Measurements from ENCODE around the gene LGALS12. TPM values are rescaled to one million over a fixed set of nuclear protein-coding genes. Genes with fewer than 3 reads are reported as not detected.

Gene LGALS12, protein sequence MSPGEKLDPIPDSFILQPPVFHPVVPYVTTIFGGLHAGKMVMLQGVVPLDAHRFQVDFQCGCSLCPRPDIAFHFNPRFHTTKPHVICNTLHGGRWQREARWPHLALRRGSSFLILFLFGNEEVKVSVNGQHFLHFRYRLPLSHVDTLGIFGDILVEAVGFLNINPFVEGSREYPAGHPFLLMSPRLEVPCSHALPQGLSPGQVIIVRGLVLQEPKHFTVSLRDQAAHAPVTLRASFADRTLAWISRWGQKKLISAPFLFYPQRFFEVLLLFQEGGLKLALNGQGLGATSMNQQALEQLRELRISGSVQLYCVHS
- total RNA-seq: not detected in 2 replicates

DNA sequence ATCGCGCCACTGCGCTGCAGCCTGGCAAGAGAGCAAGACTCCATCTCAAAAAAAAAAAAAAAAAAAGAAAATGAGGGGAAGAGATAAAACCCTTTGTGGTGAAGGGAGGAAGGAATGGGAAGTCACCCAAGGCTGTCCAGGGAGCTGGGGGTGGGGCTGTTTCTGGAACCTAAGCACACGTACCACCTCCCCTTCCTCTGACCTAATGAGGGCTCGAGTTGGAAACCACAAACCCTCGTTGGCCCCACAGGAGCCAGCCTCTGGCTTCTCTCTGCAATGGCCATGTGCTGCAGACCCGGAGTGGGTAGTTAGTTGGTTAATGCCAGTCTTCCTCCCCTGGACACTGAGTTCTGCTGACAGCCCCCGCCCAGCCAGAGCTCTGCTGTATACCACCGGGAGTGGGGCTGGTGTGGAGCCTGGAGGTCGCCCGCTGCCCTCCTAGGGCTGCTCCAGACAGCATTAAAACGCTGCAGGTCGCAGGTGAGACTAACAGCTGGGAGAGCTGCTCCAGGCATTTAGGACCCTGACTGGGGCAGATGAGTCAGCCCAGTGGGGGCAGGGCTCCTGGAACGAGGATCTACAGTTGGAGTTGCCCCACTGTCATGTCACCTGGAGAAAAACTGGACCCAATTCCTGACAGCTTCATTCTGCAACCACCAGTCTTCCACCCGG is at the start of gene LGALS12:
Gene LGALS12 (plus strand): TSS at position 228 of the 672 bp plus-strand sequence. CDS start 375 bp downstream, at position 603.

DNA sequence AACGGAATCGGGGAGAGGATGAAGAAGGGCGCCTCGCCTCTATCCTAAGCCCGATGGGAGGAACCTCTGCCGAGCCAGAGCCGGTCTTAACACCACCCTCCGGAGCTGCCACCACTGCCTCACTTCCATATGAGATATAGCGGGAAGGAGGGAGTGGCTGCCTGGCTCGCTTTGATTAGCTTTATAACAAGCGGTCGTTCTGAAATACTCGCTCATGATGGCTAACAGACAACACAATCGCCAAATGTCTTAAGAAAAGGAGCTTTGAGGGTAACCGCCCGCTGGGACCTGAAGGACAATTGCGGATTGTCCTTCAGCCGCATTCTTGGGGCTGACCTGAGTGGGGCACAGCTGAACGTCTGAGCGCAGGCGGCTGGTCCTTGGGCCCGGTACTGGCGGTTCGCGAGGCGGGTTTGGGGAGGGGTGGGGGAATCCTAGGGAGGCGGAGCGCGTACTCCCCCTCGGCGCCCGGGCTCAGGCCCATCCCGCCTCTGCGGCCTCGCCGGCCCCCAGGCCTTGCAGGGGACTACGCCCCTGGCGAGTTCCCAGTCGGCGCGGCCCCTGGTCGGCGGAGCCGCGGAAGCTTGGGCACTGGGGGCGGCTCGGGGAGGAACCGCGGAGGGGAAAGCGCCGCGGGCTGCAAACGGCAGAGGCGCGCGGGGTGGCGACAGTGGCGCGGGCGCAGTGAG is 15.2 kb upstream of the LGALS12 start, which contains the start of gene PLAAT5:
Gene PLAAT5 (minus strand): TSS at position 617 of the 689 bp plus-strand sequence. CDS start 133 bp downstream, at position 484.

DNA sequence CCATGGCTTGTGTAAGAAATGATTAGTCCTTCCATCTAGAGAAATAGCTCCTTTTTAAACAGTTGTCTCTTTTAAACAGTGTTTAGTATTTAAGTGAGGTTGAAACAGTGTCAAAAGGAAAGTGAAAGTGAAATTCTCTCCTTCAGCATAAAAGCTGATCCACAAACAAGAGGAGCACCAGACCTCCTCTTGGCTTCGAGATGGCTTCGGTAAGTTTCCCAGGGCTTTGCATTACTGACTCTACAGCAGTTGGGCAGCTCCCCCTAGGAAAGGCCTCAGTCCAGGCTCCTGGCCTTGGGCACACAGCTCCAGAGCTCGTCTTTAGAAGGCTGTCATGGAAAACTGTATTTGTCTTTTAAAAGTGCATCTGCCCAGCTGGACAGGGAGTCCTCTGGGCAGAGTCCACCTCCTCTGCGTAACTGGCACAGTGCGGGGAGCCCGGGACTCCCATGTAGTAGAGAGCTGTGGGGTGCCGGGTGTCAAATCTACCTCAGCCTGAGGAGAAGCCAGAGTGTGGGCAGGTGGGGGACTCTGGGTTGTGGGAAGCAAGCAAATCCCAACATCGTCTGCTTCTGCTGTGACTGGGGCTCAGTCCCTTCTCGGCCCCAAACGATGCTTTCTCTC is 30.9 kb downstream of the LGALS12 start, which contains the start of gene PLAAT4:
Gene PLAAT4 (plus strand): TSS at position 140 of the 624 bp plus-strand sequence. CDS start 61 bp downstream, at position 201.

DNA sequence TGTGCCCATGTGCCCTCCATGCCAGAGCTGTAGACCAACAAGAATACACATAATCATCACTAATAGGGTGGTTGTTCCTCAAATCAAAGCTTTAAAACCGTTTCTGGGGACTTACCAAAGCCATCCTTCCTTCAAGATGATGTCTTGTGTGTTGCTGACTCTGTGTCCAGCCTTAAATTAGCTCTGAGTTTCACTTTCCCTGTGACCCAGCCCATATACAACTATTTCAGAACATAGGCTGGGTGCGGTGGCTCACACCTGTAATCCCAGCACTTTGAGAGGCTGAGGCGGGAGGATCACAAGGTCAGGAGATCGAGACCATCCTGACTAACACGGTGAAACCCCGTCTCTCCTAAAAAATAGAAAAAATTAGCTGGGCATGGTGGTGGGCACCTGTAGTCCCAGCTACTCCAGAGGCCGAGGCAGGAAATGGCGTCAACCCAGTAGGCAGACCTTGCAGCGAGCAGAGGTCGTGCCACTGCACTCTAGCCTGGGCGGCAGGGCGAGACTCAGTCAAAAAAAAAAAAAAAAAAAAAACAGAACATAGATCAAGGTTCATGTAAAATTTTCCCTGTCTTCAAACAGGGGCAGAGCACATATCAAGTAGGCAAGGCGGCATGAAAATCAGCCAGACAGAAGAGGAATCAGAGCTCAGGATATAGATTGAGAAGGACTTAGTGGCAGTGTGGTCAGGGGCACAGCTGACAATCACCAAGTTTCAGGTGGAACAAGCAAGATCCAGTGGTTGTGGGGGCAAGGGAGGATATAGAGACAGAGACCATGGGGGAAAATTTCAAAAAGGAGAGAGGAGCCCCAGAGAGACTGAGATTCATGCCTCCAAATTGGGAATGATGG is 57.5 kb downstream of the LGALS12 start, which contains the start of gene PLAAT2:
Gene PLAAT2 (minus strand): TSS at position 179 of the 855 bp plus-strand sequence. CDS start 55 bp downstream, at position 124.

Other genes starting within 250 kb of the LGALS12 start
- gene SLC22A9, start 136.3 kb upstream of the LGALS12 start, total RNA-seq: not detected in 2 replicates
- gene PLAAT5, start 14.9 kb upstream of the LGALS12 start, total RNA-seq: not detected in 2 replicates
- gene PLAAT4, start 30.7 kb downstream of the LGALS12 start, total RNA-seq: 1.5 and 1.7 TPM in 2 replicates
- not detected in 2 replicates for gene PLAAT2, start 57.3 kb downstream of the LGALS12 start, total RNA-seq
- gene PLAAT3, start 108.3 kb downstream of the LGALS12 start, total RNA-seq: 20.5 and 29.4 TPM in 2 replicates
- 131 and 149 TPM in 2 replicates for gene ATL3, start 165.3 kb downstream of the LGALS12 start, total RNA-seq
- gene RTN3, start 175.4 kb downstream of the LGALS12 start, total RNA-seq: 114 and 125 TPM in 2 replicates

Measured in thoracic aorta endothelial cell (primary cell).